Sigmoid colon (tissue), 7 donors: ENCODE results near the gene MRPS12. TPM values are rescaled to one million over a fixed set of nuclear protein-coding genes. Genes with fewer than 3 reads are reported as not detected.

Source experiments
- DNase-seq: peaks from one replicate; pipeline ENCODE4 v3.0.0-alpha.2; 2019
- H3K27ac ChIP-seq, 4 donors: fragments of 200-600 bp; sonication (generic); one replicate each; pipeline ENCODE4 v1.5.1; 2016 to 2019; ENCODE audit warnings: mild to moderate bottlenecking in 1 of 4
- H3K27me3 ChIP-seq, 3 donors: fragments of 200-600 bp; sonication (generic); one replicate each; pipeline ENCODE4 v1.5.1; 2019; ENCODE audit warnings: mild to moderate bottlenecking in 1 of 3
- H3K36me3 ChIP-seq, 4 donors: fragments of 200-600 bp; sonication (generic); one replicate each; pipeline ENCODE4 v1.5.1; 2016 to 2019
- H3K4me1 ChIP-seq, 4 donors: fragments of 200-600 bp; sonication (generic); one replicate each; pipeline ENCODE4 v1.5.1; 2017 to 2019
- H3K4me3 ChIP-seq, 4 donors: fragments of 200-600 bp; sonication (generic); one replicate each; pipeline ENCODE4 v1.5.1; 2017 to 2019; ENCODE audit warnings: mild to moderate bottlenecking in 2 of 4, moderate library complexity in 1 of 4
- H3K9me3 ChIP-seq, 4 donors: fragments of 200-600 bp in 3 of 4; sonication (generic) in 3 of 4; one replicate each; pipeline versions ENCODE4 v1.5.1 to v1.6.1; 2013 to 2019
- EP300 ChIP-seq, 4 donors: sonication (generic); formaldehyde crosslinking; IDR thresholded peaks; one replicate each; pipeline ENCODE4 v1.6.1; 2017; ENCODE audit warnings: antibody characterized with exemption in 4 of 4
- POLR2A ChIP-seq, 2 donors: fragments of 450-650 bp; IDR thresholded peaks; one replicate each; pipeline ENCODE4 v1.6.1; 2016; ENCODE audit warnings: antibody characterized with exemption in 2 of 2, mild to moderate bottlenecking in 2 of 2, moderate library complexity in 2 of 2
- POLR2AphosphoS5 ChIP-seq, 4 donors: sonication (generic); formaldehyde crosslinking; IDR thresholded peaks; one replicate each; pipeline ENCODE4 v1.6.1; 2017; ENCODE audit warnings: antibody characterized with exemption in 4 of 4
- WGBS, 2 donors: extraction: QIAGEN DNeasy Blood & Tissue Kit; methylation state at CpG; one replicate each; pipeline ENCODE4 v1.1.7; 2013; 5-methylcytosine and 5-hydroxymethylcytosine counted together
- intact Hi-C: fragments of 100-400 bp; cut with DNase I; formaldehyde crosslinking; loops from one replicate; pipeline ENCODE4 v1.15.1; 2023
- polyA plus RNA-seq, 3 donors: library from polyadenylated mRNA; stranded (reverse); fragments of 200-250 nt; gene quantifications; one replicate each; pipeline ENCODE4 v1.2.3, GENCODE V29; 2013
- total RNA-seq, 4 donors: library from RNA; depleted of rRNA; stranded (reverse); fragments of >200 nt; gene quantifications; one replicate each; pipeline ENCODE4 v1.1.0, GENCODE V29; 2016
- TF ChIP-seq, protein P1 (sequence below), 4 experiments: fragments of 450-650 bp in 3 of 4; fragments of 200-600 bp in 1 of 4; IDR thresholded peaks; one replicate each; pipeline ENCODE4 v1.5.1; 2016 to 2019; ENCODE audit warnings: antibody characterized with exemption in 4 of 4, mild to moderate bottlenecking in 3 of 4, moderate library complexity in 2 of 4
- donor health status: healthy with polysubstance abuse.
- donor health status: Bipolar disorder and iron deficiency.
- donor health status: healthy.

MRPS12 gene
- total and polyA plus RNA-seq, 7 donors, result 25.0 to 74.4 (median 30.7) TPM

DNA sequence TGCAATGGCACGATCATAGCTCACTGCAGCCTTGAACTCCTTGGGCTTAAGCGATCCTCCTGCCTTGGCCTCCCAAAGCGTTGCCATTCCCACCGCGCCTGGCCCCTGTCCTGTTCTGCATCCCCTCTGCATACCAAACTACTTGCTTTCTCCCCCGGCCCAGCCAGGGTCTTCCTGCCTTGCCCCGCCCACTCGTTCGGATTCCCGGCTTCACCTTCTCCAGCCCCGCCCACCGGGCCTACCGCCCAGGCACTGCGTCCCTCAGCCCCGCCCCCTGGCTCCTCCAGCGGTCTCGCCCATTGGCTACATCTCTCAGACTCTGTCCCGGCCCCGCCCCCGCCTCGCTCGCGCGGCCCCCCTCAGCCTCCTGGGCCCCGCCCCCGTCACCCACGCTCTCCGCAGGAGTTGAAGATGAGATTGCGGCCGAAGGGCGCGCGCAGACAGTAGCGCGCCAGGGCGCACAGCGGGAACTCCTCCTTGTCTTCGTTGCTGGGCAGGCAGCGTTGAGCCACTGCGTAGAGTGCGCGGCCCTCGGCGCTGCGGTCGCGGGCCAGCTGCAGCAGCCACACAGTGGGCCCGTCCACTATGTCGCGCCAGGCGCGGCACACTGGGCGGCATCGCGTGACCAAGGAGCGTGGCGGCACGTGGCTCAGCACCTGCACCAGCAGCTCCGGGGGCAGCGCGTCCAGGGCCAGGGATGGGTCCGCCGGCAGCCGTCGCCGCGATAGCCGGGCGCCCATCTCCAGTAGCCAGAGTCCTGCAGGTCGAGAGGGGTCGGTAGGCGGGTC lies 19.0 kb downstream of the MRPS12 start:
- Histone ChIP-seq H3K4me3 (peak overlapping the region; percentile 14 to 48 (median 39)), H3K27ac (peak overlapping the region in 2 of 4 donors; percentile 5 to 23), H3K4me1 (peaks cover 0 to 11% (median 10%) of the 10 kb centered on the region in 4 donors), H3K36me3 (peaks cover 0 to 16% (median 3%) of the 10 kb centered on the region in 4 donors), H3K27me3 (no peaks in the 10 kb centered on the region), H3K9me3 (no peaks in the 10 kb centered on the region)
- 8 to 15% methylated on average over 72 of the region's 72 CpGs for WGBS, 2 donors
- peak; percentile 90 for DNase-seq
- intact Hi-C loops, result no loop called here
- TF ChIP-seq EP300 (IDR thresholded peaks at IDR 0.05), result no peak
- no peak for TF ChIP-seq POLR2AphosphoS5 (IDR thresholded peaks at IDR 0.05)
- TF ChIP-seq, protein P1, sequence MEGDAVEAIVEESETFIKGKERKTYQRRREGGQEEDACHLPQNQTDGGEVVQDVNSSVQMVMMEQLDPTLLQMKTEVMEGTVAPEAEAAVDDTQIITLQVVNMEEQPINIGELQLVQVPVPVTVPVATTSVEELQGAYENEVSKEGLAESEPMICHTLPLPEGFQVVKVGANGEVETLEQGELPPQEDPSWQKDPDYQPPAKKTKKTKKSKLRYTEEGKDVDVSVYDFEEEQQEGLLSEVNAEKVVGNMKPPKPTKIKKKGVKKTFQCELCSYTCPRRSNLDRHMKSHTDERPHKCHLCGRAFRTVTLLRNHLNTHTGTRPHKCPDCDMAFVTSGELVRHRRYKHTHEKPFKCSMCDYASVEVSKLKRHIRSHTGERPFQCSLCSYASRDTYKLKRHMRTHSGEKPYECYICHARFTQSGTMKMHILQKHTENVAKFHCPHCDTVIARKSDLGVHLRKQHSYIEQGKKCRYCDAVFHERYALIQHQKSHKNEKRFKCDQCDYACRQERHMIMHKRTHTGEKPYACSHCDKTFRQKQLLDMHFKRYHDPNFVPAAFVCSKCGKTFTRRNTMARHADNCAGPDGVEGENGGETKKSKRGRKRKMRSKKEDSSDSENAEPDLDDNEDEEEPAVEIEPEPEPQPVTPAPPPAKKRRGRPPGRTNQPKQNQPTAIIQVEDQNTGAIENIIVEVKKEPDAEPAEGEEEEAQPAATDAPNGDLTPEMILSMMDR (IDR thresholded peaks at IDR 0.05), result no peak
- TF ChIP-seq POLR2A (IDR thresholded peaks at IDR 0.05), result no peak

DNA sequence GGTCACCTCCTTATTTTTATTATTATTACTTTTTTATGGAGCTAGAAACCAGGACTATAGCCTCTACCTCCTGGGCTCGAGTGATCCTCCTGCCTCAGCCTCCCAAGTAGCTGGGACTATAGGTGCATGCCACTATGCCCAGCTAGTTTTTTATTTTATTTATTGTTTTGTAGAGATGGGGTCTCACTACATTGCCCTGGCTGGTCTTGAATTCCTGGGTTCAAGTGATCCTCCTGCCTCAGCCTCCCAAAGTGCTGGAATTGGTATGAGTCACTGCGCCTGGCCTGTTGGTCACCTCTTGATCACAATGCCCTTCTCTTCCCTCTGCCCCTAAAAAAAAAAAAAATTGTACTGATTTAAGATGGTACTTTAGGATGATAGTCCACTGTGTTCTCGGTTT lies 20.4 kb downstream of the MRPS12 start:
- WGBS, 2 donors, result 54 to 80% methylated on average over 3 of the region's 3 CpGs
- H3K27ac ChIP-seq, result no peak overlapping the region
- intact Hi-C loops, result no loop called here
- DNase-seq, result no peak
- H3K4me3 ChIP-seq, result no peak overlapping the region
- no peaks in the 10 kb centered on the region for H3K9me3 ChIP-seq
- no peak for TF ChIP-seq POLR2A (IDR thresholded peaks at IDR 0.05)
- no peak for TF ChIP-seq POLR2AphosphoS5 (IDR thresholded peaks at IDR 0.05)
- TF ChIP-seq, protein P1 (IDR thresholded peaks at IDR 0.05), result no peak
- TF ChIP-seq EP300 (IDR thresholded peaks at IDR 0.05), result no peak
- peaks cover 0 to 13% (median under 1%) of the 10 kb centered on the region in 4 donors for H3K36me3 ChIP-seq
- peaks cover 0 to 11% (median 10%) of the 10 kb centered on the region in 4 donors for H3K4me1 ChIP-seq
- no peaks in the 10 kb centered on the region for H3K27me3 ChIP-seq

DNA sequence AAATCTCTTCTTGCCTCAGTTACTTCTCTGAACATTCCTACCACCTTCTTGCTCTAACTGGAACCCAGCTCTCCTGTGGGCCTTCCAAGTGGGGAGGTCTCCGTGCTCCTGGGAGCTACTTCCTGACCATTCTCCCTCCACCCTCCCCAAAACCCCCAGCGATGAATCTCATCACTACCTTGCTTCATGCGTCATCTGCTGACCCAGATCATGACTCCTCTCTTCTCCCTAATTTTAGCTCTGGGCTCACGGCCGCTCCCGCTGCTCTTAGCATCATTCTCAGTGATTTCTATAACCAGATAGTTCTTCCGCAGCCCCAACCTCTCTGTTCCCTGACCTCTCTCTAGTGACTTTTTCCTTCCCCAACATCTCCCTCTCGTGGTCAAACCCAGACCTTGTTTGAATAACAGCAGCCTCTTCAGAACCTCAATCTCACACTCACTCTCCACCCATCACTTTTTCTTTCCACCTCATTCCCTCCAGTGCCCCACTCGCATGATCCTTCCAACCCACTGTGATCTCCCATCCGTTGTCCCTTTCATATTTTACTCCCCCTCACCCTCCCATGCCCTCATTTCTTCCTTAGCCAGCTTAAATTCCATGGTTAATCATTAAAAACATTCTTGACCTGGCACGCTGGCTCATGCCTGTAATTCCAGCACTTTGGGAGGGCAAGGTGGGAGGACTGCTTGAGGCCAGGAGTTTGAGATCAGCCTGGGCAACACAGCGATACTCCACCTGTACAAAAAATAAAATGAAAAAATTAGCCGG lies 21.8 kb downstream of the MRPS12 start:
- no peak for DNase-seq
- H3K4me3 ChIP-seq, result no peak overlapping the region
- 31 to 62% methylated on average over 13 of the region's 13 CpGs for WGBS, 2 donors
- H3K27ac ChIP-seq, result no peak overlapping the region
- TF ChIP-seq EP300 (IDR thresholded peaks at IDR 0.05), result no peak
- peaks cover 0 to 11% (median 10%) of the 10 kb centered on the region in 4 donors for H3K4me1 ChIP-seq
- intact Hi-C loops, result no loop called here
- no peaks in the 10 kb centered on the region for H3K27me3 ChIP-seq
- H3K9me3 ChIP-seq, result no peaks in the 10 kb centered on the region
- H3K36me3 ChIP-seq, result peaks cover 0 to 13% (median 0%) of the 10 kb centered on the region in 4 donors

DNA sequence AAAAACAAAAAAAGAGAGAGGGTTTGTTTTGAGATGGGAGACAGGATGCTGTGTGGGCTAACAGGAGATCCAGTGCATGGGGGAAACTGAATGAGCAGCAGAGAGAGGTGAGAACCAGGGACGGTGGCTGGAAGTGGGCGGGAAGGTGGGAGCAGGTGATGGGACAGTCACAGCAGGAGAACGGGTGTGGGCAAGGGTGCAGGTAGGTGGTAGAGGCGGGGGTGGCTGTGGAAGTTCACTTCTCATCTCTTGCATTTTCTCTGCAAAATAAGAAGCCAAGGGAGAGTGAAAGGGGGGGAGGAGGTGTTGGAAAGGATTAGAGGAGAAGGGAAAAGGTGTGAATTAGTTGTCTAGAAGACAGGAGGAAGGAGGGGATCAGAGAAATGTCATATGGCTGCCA lies 22.9 kb downstream of the MRPS12 start:
- Histone ChIP-seq H3K27me3 (no peaks in the 10 kb centered on the region), H3K9me3 (no peaks in the 10 kb centered on the region), H3K4me1 (peaks cover 0 to 11% (median 10%) of the 10 kb centered on the region in 4 donors), H3K4me3 (no peak overlapping the region), H3K27ac (no peak overlapping the region), H3K36me3 (peaks cover 0 to 13% (median 0%) of the 10 kb centered on the region in 4 donors)
- TF ChIP-seq, protein P1 (IDR thresholded peaks at IDR 0.05), result no peak
- TF ChIP-seq POLR2A (IDR thresholded peaks at IDR 0.05) (no peak), EP300 (IDR thresholded peaks at IDR 0.05) (no peak), POLR2AphosphoS5 (IDR thresholded peaks at IDR 0.05) (no peak)
- whole genome bisulfite sequencing, 2 donors, result 64 to 77% methylated on average over 4 of the region's 4 CpGs
- intact Hi-C loops, result no loop called here
- DNase-seq, result no peak

DNA sequence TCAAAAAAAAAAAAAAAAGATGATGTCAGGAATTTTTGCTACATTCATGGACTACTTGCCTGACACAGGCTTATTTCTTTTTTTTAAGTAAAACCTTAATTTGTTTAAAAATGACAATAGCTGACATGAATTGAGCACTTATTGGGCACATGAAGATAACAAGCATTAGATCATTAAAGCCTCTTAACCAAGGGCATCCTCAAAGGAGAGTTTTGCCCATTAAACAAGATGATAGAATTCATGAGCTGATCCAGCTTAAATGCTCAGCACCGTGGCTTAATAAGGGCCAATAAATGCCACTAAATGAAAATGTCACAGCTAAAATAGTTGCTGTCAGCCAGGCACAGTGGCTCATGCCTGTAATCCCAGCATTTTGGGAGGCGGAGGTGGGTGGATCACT lies 25.5 kb downstream of the MRPS12 start:
- Histone ChIP-seq H3K4me1 (no peaks in the 10 kb centered on the region), H3K9me3 (no peaks in the 10 kb centered on the region), H3K36me3 (peaks cover 0 to 13% (median 0%) of the 10 kb centered on the region in 4 donors), H3K27ac (no peak overlapping the region), H3K27me3 (no peaks in the 10 kb centered on the region), H3K4me3 (no peak overlapping the region)
- intact Hi-C loops, result no loop called here
- WGBS, 2 donors, result 58 to 84% methylated on average over 2 of the region's 2 CpGs
- TF ChIP-seq POLR2AphosphoS5 (IDR thresholded peaks at IDR 0.05), result no peak
- TF ChIP-seq, protein P1 (IDR thresholded peaks at IDR 0.05), result no peak
- TF ChIP-seq EP300 (IDR thresholded peaks at IDR 0.05), result no peak
- TF ChIP-seq POLR2A (IDR thresholded peaks at IDR 0.05), result no peak
- no peak for DNase-seq
